Parathyroid adenoma (tissue), 2 donors: Measurements from ENCODE around the gene SPSB3.

ENCODE experiments used
- H2AFZ ChIP-seq: fragments of 300-600 bp; sonication (generic); one replicate; pipeline ENCODE4 v1.7.0; 2017; ENCODE audit warnings: antibody characterized with exemption, mild to moderate bottlenecking
- H3K27ac ChIP-seq: fragments of 300-600 bp; sonication (generic); one replicate; pipeline ENCODE4 v1.7.0; 2017
- H3K27me3 ChIP-seq: fragments of 300-600 bp; sonication (generic); one replicate; pipeline ENCODE4 v1.7.0; 2017; ENCODE audit warnings: low read length; ENCODE audit not compliant: control insufficient read depth, insufficient read depth
- H3K36me3 ChIP-seq: fragments of 300-600 bp; sonication (generic); one replicate; pipeline ENCODE4 v1.7.0; 2017; ENCODE audit warnings: low read length; ENCODE audit not compliant: control insufficient read depth, insufficient read depth
- H3K4me1 ChIP-seq: fragments of 300-600 bp; sonication (generic); one replicate; pipeline ENCODE4 v1.7.0; 2017; ENCODE audit warnings: control low read depth
- H3K4me2 ChIP-seq: fragments of 300-600 bp; sonication (generic); one replicate; pipeline ENCODE4 v1.7.0; 2017; ENCODE audit warnings: low read length
- H3K4me3 ChIP-seq: fragments of 300-600 bp; sonication (generic); one replicate; pipeline ENCODE4 v1.7.0; 2017; ENCODE audit warnings: low read depth, low read length
- H3K79me2 ChIP-seq: fragments of 300-600 bp; sonication (generic); one replicate; pipeline ENCODE4 v1.7.0; 2017; ENCODE audit warnings: control low read depth
- H3K9ac ChIP-seq: fragments of 300-600 bp; sonication (generic); one replicate; pipeline ENCODE4 v1.7.0; 2017; ENCODE audit warnings: mild to moderate bottlenecking
- H3K9me3 ChIP-seq: fragments of 300-600 bp; sonication (generic); one replicate; pipeline ENCODE4 v1.7.0; 2017; ENCODE audit warnings: low read length; ENCODE audit not compliant: control insufficient read depth
- TF ChIP-seq, protein P1 (sequence below): fragments of 300-600 bp; sonication (generic); IDR thresholded peaks from one replicate; pipeline ENCODE4 v1.7.0; 2017; ENCODE audit warnings: antibody characterized with exemption, mild to moderate bottlenecking
- donor health status: primary hyperparathyroidism.

SPSB3 gene

DNA sequence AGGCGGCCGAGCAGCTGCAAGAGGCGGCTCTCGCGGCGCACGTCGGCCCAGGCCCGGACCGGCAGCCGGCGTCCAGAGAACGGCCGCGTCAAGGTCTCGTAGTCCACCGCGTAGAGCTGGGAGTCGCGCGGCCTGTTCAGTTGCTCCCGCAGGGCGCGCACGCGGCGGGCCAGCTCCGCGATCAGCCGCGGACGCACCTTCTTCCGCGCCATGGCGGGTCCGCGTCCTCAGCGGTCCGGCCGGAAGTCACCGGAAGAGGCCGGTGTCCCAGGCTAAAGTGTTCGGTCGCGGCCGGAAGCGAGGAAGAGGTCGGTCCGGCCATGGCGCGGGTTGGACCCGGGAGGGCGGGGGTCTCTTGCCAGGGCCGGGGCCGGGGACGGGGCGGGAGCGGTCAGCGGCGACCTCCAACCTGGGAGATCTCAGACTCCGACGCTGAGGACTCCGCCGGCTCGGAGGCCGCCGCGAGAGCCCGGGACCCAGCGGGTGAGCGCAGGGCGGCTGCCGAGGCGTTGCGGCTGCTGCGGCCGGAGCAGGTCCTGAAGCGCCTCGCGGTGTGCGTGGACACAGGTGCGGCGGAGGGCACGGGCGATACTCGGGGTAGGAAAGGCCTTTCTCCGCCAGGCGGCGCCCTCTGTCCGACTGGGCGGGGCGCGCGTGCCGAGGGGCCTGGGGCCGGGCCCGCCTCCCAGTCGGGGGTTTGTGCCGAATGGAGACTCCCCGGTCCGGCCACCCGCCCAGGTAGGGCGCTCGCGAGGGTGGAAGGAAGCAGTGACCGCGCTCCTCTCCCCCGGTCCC is 9.3 kb downstream of the SPSB3 start, which contains the start of gene MRPS34:
Gene MRPS34 (minus strand): TSS at position 227 of the 795 bp plus-strand sequence. CDS start 15 bp downstream, at position 212.
- Histone ChIP-seq H3K27me3 (no peaks in the 10 kb centered on the region), H3K4me2 (peak within 1 kb of the TSS; percentile 65), H3K4me3 (peak within 1 kb of the TSS; percentile 83), H2AFZ (peak within 1 kb of the TSS; percentile 79), H3K27ac (peak within 1 kb of the TSS; percentile 81), H3K79me2 (peaks cover 5% of the 10 kb centered on the region), H3K36me3 (no peaks in the 10 kb centered on the region), H3K9ac (peak within 1 kb of the TSS; percentile 39), H3K4me1 (peaks cover 2% of the 10 kb centered on the region), H3K9me3 (no peaks in the 10 kb centered on the region)
- TF ChIP-seq, protein P1, sequence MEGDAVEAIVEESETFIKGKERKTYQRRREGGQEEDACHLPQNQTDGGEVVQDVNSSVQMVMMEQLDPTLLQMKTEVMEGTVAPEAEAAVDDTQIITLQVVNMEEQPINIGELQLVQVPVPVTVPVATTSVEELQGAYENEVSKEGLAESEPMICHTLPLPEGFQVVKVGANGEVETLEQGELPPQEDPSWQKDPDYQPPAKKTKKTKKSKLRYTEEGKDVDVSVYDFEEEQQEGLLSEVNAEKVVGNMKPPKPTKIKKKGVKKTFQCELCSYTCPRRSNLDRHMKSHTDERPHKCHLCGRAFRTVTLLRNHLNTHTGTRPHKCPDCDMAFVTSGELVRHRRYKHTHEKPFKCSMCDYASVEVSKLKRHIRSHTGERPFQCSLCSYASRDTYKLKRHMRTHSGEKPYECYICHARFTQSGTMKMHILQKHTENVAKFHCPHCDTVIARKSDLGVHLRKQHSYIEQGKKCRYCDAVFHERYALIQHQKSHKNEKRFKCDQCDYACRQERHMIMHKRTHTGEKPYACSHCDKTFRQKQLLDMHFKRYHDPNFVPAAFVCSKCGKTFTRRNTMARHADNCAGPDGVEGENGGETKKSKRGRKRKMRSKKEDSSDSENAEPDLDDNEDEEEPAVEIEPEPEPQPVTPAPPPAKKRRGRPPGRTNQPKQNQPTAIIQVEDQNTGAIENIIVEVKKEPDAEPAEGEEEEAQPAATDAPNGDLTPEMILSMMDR, result peak; percentile 87

- Histone ChIP-seq H2AFZ (peak within 1 kb of the TSS; percentile 79), H3K27ac (peak within 1 kb of the TSS; percentile 81), H3K9ac (peak within 1 kb of the TSS; percentile 39), H3K36me3 (no peaks in the 10 kb centered on the region), H3K4me1 (peaks cover 2% of the 10 kb centered on the region), H3K9me3 (no peaks in the 10 kb centered on the region), H3K4me3 (peak within 1 kb of the TSS; percentile 83), H3K4me2 (peak within 1 kb of the TSS; percentile 65), H3K79me2 (peaks cover 5% of the 10 kb centered on the region), H3K27me3 (no peaks in the 10 kb centered on the region)
- TF ChIP-seq, protein P1, result no peak
Measured at GRCh38 chr16:1772362-1772907, 9.9 kb downstream of the SPSB3 start, which contains the start of gene EME2. Gene EME2 (plus strand): TSS chr16:1772810. CDS start chr16:1773228, 418 bp downstream.

- TF ChIP-seq, protein P1, result no peak
- Histone ChIP-seq H3K27ac (peak overlapping the region; percentile 81), H3K79me2 (peaks cover 5% of the 10 kb centered on the region), H3K4me2 (peak overlapping the region; percentile 65), H3K9ac (no peak overlapping the region), H3K36me3 (no peaks in the 10 kb centered on the region), H3K27me3 (no peaks in the 10 kb centered on the region), H3K4me1 (peaks cover 2% of the 10 kb centered on the region), H3K9me3 (no peaks in the 10 kb centered on the region), H2AFZ (no peak overlapping the region), H3K4me3 (peak overlapping the region; percentile 83)
Measured at GRCh38 chr16:1771864-1772361, 10.5 kb downstream of the SPSB3 start.

DNA sequence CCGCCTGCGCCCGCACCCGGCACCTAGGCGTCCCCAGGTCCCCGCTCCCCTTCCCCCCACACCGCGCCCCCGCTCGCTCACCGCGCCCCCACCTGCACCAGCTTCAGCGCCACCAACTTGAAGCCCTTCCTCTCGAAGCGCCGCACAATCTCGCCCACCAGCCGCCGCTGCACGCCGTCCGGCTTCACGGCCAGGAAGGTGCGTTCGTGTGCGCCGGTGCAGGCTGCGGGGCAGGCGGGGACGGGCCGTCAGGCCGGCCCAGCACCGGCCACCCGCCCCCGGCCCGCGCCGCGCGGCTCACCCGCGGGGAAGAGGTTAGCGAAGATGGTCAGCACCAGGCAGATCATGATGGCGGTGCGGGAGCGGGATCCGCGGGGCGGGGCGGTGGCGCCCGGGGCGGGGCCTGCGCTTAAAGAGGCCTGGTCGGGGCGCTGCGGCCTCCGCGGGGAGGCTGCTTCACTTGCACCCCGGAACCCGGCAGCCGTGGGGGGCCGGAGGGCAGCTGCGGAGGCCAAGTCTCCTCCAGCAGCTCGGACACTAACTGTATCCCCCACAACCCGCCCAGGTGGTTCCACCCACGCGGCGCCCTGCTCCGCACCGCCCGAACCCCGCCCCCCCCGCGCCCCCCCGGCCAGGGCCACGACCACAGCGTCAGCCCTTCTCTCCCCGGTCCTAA is 11.0 kb downstream of the SPSB3 start, which contains the start of gene NME3:
Gene NME3 (minus strand): TSS at position 356 of the 676 bp plus-strand sequence. CDS start 9 bp downstream, at position 347.
- no peak within 1 kb of the TSS for H3K9ac ChIP-seq
- H3K4me3 ChIP-seq, result peak within 1 kb of the TSS; percentile 83
- no peaks in the 10 kb centered on the region for H3K36me3 ChIP-seq
- TF ChIP-seq, protein P1, result no peak
- no peaks in the 10 kb centered on the region for H3K27me3 ChIP-seq
- peaks cover 2% of the 10 kb centered on the region for H3K4me1 ChIP-seq
- H3K79me2 ChIP-seq, result peaks cover 5% of the 10 kb centered on the region
- H2AFZ ChIP-seq, result peak within 1 kb of the TSS; percentile 68
- peak within 1 kb of the TSS; percentile 76 for H3K4me2 ChIP-seq
- no peaks in the 10 kb centered on the region for H3K9me3 ChIP-seq
- H3K27ac ChIP-seq, result peak within 1 kb of the TSS; percentile 81
